ENCODE measurements around the gene SMIM21.

SMIM21 gene

GRCh38 chr18:75360941-75361340, 66.6 kb downstream of the SMIM21 start:
- ChIA-PET POLR2A (no interaction called here), CTCF (no interaction called here)
- no peak for DNase-seq (ENCODE audit: extremely low spot score)
- TF ChIP-seq NFRKB (IDR thresholded peaks at IDR 0.05) (no peak), TARDBP (IDR thresholded peaks at IDR 0.05) (no peak), FOXM1 (IDR thresholded peaks at IDR 0.05; ENCODE audit: borderline replicate concordance) (no peak), L3MBTL2 (conservative IDR thresholded peaks at IDR 0.05) (no peak), BHLHE40 (IDR thresholded peaks at IDR 0.05; ENCODE audit: borderline replicate concordance) (no peak), SUZ12 (IDR thresholded peaks at IDR 0.05) (no peak), FOXK2 (IDR thresholded peaks at IDR 0.05) (no peak), HDGF (IDR thresholded peaks at IDR 0.05; ENCODE audit: borderline replicate concordance) (no peak), FOXA1 (IDR thresholded peaks at IDR 0.05) (no peak), ELF4 (IDR thresholded peaks at IDR 0.05) (no peak), SP1 (IDR thresholded peaks at IDR 0.05) (no peak)

GRCh38 chr18:75360215-75360614, 67.3 kb downstream of the SMIM21 start:
- no peak for DNase-seq (ENCODE audit: extremely low spot score)
- TF ChIP-seq FOXA1 (IDR thresholded peaks at IDR 0.05) (no peak), CTBP1 (IDR thresholded peaks at IDR 0.05; ENCODE audit: borderline replicate concordance) (no peak), LEF1 (IDR thresholded peaks at IDR 0.05; ENCODE audit: borderline replicate concordance) (no peak), L3MBTL2 (conservative IDR thresholded peaks at IDR 0.05) (no peak), FOXK2 (IDR thresholded peaks at IDR 0.05) (no peak), ELF4 (IDR thresholded peaks at IDR 0.05) (no peak)
- ChIA-PET POLR2A (no interaction called here), CTCF (no interaction called here)
